Cardiac fibroblast (primary cell): ENCODE measurements around the gene ZNF618.

Experiments used
- DNase-seq, 2 donors: peaks; one replicate each; pipeline versions ENCODE4 v3.0.0 to v3.0.0-alpha.2; 2010; ENCODE audit warnings: low read depth in 2 of 2
- H3K4me3 ChIP-seq, 2 donors: replicated peaks in 1 of 2; 1 replicate in 1 of 2; 2 replicates in 1 of 2; pipeline ENCODE4 v1.5.1; 2011; ENCODE audit warnings: low read depth in 2 of 2, low read length in 2 of 2, mild to moderate bottlenecking in 2 of 2, moderate library complexity in 1 of 2
- TF ChIP-seq, protein P1 (sequence below): IDR thresholded peaks from one replicate; pipeline ENCODE4 v1.5.1; 2011; ENCODE audit warnings: low read depth, mild to moderate bottlenecking, low read length, inconsistent platforms

Gene ZNF618

DNA sequence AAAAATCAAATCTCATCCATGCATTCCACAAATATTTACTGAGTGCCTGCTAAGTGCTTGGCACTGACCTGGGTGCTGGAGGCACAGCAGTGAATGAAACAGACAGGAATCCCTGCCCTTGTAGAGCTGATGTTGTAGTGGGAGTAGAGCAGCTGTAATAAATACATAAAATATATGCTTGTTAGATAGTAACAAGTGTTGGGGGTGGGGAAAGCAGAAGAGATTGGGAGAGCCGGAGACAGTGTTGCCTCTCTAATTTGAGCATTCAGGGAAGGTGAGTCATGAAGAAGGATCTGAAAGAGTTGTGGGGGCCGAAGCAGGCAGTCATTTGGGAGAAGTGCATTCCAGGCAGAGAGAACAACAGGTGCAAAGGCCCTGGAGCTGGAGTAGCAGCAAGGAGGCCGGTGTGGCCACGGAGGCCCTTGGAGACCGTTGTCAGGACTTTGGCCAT is 97.9 kb downstream of the ZNF618 start:
- H3K4me3 ChIP-seq = no peak overlapping the region
- TF ChIP-seq, protein P1, sequence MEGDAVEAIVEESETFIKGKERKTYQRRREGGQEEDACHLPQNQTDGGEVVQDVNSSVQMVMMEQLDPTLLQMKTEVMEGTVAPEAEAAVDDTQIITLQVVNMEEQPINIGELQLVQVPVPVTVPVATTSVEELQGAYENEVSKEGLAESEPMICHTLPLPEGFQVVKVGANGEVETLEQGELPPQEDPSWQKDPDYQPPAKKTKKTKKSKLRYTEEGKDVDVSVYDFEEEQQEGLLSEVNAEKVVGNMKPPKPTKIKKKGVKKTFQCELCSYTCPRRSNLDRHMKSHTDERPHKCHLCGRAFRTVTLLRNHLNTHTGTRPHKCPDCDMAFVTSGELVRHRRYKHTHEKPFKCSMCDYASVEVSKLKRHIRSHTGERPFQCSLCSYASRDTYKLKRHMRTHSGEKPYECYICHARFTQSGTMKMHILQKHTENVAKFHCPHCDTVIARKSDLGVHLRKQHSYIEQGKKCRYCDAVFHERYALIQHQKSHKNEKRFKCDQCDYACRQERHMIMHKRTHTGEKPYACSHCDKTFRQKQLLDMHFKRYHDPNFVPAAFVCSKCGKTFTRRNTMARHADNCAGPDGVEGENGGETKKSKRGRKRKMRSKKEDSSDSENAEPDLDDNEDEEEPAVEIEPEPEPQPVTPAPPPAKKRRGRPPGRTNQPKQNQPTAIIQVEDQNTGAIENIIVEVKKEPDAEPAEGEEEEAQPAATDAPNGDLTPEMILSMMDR = no peak

DNA sequence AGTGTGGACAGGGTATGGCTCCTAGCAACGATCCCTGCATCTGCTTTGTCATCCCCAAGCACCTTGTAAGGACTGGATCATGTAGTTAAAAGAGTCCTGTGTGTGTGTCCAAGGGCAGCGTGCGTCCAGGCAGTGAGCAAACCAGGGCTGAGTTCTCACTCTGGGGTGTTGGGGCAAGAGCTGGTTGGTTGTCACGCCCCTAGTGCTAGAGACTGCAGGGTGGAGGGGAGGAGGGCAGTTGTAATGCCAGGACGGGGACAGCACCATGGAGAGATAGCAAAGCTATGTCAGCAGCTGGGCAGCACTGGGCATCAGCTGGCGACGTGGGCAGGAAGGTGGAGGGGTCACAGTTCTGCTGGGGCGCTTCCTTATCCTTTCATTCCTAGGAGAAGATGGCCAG is 100.8 kb downstream of the ZNF618 start:
- no peak for DNase-seq
- no peak overlapping the region for H3K4me3 ChIP-seq
- TF ChIP-seq, protein P1 = no peak

More for the DNA sequence above, 97.9 kb downstream of the ZNF618 start:
- peak; percentile 19 to 53 for DNase-seq

DNA sequence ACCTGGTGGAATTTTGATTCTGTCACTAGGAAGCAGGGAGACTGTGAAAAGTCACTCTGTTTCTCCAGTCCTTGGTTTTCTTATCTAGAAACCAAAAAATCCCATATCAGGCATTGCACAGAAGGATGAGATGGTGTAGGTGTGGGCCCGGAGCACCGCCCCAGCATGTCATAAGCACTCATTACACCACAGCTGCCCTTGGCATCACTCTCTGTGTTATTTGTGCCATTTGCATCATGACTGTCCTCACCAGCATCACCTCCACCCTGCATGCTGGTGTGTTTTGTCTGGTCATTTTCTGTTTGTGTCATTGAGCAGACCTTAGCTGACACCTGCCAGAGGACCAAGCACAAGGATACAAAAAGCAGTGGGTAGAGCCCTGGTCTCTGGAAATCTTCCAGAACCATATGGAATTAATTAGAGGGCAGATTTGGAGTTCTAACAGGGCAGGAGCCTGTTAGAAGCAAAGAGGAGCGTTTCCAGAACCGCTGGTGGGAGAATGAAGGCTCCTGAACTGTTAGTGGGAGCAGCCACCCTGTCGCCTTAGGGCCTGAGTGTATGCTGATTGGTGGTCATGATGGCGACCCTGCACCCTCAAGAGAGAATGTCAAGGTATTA is 102.7 kb downstream of the ZNF618 start:
- TF ChIP-seq, protein P1 = no peak
- no peak for DNase-seq

DNA sequence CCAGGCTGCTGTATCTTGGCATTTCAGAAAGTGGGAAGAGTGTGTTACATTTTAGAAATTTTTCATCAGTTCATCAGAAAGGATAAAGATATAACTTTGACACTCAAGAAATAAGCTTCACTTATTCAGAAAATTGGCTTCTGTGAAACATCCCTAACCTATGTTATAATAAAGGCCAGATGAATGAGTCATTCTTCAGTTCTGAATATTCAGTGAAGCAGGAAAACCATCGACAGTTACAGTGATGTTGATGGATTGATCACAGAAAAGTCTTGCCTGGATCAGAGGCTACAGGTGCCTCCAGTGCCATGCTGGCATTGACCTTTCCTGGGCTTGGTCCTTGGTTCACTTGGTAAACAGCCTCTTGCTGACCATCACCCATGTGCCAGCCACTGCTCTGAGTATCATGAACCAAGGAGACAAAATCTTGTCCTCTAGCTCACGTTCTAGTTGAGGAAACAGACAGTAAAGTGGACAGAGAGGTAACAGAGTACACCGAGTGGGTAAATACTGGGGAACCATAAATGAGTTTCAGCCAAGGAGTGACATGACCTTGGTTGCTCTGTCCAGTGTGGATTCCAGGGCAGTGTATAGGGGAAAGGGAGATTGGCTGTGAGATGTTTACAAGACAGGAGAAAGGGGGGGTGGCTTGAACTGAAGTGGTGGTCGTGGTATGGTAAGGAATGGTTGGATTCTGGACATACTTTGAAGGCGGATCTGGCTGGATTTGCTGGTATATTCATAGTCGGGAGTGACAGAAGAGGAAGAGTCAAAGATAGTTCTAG is 103.4 kb downstream of the ZNF618 start:
- peak in 1 of 2 donors; percentile 14 for DNase-seq
- TF ChIP-seq, protein P1 = no peak
- H3K4me3 ChIP-seq = no peak overlapping the region

More for the DNA sequence above, 102.7 kb downstream of the ZNF618 start:
- H3K4me3 ChIP-seq = no peak overlapping the region

DNA sequence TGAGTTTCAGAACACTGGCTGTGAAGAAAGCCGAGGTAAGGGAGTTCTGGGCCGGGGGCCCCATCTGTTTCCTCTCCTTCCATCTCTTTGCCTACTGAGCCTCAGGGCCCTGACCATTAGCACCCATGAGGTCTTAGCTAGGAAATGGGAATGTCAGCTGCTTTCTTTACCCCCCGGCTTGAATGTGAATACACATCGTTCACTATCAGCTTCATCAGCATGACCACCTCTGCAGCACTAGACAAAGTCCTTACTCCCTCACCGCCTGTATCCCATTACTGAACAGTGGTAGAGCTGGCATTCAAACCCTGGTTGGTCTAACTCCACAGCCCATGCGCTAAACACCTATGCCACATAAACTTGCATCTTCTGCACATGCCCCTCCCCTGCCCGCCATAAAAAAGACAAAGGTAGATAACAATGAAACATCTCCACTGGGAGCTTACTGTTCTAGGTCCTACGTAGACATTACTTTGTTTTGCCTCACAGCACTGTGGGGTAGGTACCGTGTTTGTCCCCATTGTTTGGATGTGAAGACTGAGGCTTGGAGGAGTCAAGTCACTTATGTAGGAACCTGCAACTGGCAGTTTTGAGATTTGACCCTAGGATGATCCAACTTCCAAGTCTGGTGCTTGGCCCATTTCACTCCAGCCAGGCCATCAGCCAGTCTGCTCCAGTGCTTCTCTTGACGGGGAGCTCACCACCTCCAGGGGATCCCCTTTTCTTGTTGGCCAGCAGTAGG is 108.7 kb downstream of the ZNF618 start:
- no peak for DNase-seq
- TF ChIP-seq, protein P1 = no peak
- no peak overlapping the region for H3K4me3 ChIP-seq

DNA sequence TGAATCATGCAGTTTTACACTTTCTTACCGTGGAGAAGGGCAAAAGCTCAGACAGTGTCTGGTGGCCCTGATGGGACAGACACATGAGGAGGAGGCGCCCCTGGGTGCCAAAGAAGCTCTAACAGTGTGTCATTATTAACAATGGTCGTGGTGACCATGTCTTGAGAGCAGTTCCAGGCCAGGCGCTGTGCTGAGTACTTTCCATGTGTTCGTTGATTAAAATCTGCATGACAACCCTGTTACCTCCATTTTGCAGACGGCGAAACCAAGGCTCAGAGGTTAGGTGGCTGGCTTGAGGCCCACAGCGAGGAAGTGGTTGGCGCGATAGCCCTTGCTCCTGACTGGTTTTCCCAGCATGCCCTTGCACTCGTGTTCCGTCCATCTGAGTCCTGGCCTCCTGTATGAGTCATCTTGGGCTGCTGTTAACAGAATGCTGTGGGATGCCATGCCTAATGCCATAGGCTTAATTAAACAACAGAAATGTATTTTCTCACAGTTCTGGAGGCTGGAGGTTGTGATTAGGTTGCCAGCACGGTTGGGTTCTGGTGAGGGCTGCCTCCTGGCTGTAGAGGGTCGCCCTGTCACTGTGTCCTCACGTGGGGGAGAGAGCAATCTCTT is 110.0 kb downstream of the ZNF618 start:
- H3K4me3 ChIP-seq = no peak overlapping the region
- TF ChIP-seq, protein P1 = no peak
- peak; percentile 11 to 35 for DNase-seq
